HG03095 (cell line): Measurements from ENCODE around the gene KCTD1.

Experiments
- ATAC-seq: cut with Tn5 transposase; IDR thresholded peaks from one replicate; pipeline ENCODE4 v1.9.1; 2021; ENCODE audit warnings: moderate library complexity; ENCODE audit not compliant: unreplicated experiment

The KCTD1 gene

GRCh38 chr18:26548415-26549262, at the start of gene KCTD1:
Gene KCTD1, minus strand, starts transcription at chr18:26548553. Its CDS starts 17 bp downstream, at chr18:26548536.
- peak; percentile 42 for ATAC-seq

DNA sequence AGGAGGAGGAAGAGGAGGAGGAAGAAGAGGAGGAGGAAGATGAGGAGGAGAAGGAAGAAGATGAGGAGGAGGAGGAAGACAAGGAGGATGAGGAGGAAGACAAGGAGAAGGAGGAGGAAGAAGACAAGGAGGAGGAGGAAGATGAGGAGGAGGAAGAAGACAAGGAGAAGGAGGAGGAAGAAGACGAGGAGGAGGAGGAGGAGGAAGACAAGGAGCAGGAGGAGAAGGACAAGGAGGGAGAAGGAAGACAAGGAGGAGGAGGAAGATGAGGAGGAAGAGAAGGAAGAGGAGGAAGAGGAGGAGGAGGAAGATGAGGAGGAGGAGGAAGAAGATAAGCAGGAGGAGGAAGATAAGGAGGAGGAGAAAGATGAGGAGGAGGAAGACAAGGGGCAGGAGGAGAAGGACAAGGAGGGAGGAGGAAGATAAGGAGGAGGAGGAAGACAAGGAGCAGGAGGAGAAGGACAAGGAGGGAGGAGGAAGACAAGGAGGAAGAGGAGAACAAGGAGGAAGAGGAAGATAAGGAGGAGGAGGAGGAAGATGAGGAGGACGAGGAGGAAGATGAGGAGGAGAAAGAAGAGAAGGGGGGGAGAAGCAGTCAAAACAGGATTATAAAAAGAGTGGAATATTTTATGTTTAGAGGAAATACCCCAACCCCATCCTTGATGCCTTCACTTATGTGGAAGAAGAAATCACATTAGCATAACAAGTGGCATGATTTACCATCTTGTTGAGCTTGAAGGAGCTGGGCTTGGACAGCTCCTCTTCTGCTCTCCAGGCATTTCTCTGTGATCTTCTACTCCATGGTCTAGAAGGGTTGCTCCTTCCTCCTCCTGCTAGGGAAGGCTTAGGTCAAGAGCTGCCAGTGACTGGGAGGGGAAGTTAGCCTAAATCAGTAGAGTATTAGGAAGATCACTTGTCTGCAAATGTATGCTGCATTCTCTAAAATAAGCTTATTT, 45.3 kb upstream of the KCTD1 start:
- no peak for ATAC-seq

GRCh38 chr18:26584745-26585144, 36.4 kb upstream of the KCTD1 start:
- no peak for ATAC-seq

DNA sequence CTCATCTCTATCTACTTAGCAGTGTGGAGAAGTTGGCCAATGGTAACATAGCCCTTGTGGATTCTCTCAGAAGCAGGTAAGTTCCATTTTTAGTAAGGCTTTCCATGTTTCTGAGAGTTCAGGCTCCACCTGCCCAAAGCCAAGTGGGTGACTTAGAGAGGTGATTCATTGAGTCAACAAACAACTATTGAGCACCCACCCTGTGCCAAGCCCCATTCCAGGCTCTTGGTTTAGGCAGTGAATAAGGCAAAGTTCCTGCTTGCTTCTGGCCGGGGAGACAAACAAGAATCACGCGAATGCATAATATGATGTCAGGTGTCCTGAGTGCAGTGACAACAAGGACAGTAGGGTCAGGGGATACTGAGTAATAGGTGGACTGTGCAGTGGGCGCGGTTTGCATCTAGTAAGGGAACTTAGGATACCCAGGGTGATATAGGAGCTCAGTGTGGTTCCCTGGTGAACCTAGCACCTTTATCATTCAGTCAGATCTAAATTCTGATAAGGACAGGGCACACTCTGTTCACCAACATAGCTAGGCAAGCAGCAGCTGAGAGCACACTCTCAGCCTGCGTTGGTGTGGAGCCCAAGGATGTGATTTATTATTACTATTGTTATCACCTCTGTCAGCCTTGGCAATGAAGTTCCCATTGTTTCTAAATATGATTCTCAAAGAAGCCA, 31.7 kb upstream of the KCTD1 start:
- no peak for ATAC-seq

- ATAC-seq, result no peak
Measured at GRCh38 chr18:26575865-26576217, 27.5 kb upstream of the KCTD1 start.

GRCh38 chr18:26574958-26575864, 26.9 kb upstream of the KCTD1 start:
- ATAC-seq, result no peak

DNA sequence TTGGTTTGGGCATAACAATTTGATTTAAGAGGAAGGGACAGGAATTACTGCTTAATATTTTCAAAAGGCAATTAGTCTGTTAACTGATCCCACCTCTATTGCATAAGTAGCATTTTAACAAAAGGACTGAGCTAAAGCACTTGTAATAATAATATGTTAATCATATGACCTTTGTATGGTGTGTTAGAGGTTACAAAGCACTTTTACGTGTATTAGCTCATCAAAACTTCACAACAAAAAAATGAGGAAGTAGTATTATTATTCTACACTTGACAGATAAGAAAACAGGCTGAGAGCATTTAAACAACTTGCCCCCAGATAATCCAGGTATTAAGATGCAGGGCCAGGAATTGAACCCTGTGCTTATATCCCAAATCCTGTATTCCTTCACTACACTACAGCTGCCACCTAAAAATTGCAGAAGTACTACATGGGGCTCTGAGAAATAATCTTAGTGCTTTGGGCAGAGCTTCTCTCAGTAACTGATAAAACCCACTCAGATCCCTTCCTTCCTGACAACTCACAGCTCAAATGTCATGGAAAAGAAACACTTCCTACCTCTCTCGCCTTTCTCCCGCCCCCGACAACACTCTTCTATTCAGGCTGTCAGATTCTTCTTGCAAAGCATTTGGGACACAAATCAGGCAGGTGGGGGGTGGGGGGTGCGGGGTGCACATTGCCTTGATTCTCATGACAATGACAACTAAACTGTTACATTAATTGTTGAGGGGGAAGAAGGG, 20.7 kb upstream of the KCTD1 start:
- ATAC-seq, result no peak

DNA sequence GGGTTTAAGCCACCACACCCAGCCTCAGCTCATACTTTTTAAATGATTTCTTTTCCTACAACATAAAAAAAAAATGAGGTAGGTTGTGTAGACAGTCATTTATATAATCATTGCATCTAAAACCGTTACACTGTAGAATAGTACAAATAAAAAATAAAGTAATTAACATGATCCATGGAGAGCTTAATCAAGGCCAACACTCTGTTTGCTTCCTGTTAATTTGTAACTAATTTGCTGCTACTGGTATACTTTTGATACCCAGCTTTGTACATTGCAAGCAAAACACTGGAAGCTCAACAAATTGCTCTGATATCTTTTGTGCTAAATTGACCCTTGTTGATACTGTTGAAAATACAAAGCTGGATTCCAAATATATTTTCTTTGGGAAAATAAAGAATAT, 20.2 kb upstream of the KCTD1 start:
- no peak for ATAC-seq

- no peak for ATAC-seq
Measured at GRCh38 chr18:26566874-26567555, 18.7 kb upstream of the KCTD1 start.

DNA sequence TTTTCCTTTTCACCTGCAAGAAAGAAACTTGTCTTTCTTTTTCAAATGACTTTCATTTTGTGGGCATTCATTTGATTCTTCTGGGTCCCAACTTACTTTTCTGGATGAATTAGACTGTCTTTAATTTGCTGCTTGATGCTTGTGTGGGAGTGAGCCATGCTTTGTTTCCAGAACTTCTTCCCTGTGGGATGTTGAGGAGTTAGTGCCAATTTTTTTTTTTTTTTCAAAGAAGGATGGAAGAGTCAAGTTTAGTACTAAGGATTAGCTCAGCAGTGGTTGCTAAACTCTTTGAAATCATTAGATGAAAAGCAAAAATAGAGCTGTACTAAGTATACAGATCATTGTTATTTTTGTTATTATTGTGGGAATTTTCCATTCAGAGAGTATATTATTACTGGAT, 17.2 kb upstream of the KCTD1 start:
- ATAC-seq, result no peak

DNA sequence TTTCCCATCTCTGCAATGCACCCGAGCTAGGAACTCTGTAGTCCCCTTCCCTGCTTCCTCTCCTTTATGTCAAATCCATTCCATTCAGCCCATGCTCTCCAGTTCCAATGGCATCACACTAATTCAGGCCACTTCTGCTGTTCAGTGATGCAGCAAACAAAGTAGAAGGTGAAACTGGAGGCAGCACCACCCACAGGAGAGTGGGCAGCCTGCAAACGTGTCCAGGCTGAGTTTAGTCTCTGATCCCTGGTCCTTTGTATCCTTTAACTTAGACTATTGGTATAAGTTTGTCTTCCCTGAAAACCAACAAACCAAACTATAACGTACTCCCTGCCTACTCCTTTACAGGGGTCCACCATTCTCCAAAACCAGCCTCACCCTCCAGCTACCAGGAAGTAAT, 14.7 kb upstream of the KCTD1 start:
- ATAC-seq, result no peak

DNA sequence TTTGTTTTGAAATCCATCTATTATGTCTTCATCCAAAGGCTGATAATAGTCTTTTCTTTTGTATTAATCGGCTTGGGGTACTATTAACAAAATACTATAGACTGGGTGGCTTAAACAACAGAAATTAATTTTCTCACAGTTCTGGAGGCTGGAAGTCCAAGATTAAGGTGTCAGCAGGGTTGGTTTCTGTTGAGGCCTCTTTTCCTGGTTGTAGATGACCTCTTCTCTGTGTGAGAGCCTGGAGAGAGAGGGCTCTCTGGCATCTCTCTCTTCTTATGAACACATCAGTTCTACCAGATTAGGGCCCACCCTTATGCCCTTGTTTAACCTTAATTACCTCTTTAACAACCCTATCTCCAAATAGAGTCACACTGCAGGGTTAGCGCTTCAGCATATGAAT, 14.2 kb upstream of the KCTD1 start:
- ATAC-seq, result no peak

GRCh38 chr18:26561769-26562168, 13.4 kb upstream of the KCTD1 start:
- no peak for ATAC-seq

GRCh38 chr18:26556573-26556972, 8.2 kb upstream of the KCTD1 start:
- peak; percentile 79 for ATAC-seq

GRCh38 chr18:26555804-26556553, 7.6 kb upstream of the KCTD1 start:
- no peak for ATAC-seq

DNA sequence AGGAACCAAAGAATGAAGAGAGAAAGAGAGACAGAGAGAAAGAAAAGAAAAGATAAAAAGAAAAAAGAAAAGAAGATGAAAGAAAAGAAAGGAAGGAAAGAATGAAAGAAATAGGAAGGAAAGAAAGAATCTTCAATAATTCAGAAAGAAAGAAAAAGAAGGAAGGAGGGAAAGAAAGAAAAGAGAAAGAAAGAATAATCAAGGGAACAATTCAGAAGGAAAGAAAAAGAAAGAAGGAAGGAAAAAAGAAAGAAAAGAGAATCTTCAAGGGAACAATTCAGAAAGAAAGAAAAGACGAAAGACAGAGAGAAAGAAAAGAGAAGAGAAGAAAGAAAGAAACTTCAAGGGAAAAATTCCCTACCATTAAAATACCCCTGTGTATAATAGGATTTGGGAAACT, 5.6 kb upstream of the KCTD1 start:
- no peak for ATAC-seq

DNA sequence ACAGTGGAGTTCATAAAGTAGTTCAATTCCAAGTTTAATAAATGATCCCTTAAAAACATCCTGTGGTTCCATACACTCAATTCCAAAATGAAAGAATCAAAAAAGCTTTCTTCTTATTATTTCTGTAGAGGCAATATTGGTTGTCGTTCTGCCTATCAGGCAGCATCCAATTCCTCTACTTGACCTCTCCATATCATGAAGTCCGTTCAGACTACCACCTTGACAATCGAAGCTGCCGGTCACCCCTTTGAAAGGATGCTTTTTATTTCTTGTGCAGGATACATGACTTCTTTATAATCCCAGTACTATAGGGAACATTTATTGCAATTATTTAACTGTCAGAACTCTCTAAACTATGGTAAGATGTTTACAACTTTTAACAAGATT, 3.3 kb upstream of the KCTD1 start:
- ATAC-seq, result no peak

DNA sequence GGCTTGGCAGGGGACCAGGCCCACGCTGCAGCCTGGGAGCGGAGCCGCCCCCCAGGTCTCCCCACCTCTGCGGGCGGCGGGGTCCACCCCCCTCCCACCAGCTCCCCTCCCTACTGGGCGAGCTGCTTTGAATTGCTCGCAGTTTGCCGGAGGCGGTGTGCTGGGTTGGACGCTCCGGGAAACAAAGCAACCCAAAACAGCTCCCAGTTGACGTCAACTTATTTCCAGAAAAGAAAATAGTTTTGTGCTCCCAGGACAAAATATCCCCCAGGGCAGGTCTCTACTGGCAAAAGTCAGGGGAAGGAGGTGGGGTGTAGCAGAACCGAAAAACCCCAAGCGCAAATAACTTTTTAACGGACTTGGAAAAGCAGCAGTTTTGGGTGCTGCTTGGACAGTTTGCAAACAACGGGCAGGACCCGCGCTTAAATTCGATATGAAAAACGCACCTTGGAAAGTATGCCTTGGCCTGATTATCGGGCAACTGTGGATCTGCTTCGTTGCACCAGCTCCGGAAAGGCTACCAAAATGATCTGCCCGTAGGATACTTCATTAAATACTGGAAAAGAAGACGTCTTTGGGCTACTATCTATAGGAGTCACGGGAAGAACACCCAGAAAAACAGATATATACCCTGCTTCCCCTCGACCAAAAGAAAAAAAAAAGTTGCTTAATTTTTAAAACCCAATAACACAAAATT, 2.8 kb upstream of the KCTD1 start:
- ATAC-seq, result no peak
